AG09319 (cell line): Measurements from ENCODE around the gene AFAP1L2.

ENCODE experiments used
- DNase-seq: peaks from one replicate; pipeline ENCODE4 v3.0.0-alpha.2; 2010; ENCODE audit warnings: low read depth; ENCODE audit errors: extremely low read depth
- TF ChIP-seq, protein P1 (sequence below): IDR thresholded peaks from 2 replicates; pipeline ENCODE4 v1.5.1; 2011; ENCODE audit warnings: low read depth, mild to moderate bottlenecking, inconsistent platforms, low read length, moderate library complexity

Gene AFAP1L2

DNA sequence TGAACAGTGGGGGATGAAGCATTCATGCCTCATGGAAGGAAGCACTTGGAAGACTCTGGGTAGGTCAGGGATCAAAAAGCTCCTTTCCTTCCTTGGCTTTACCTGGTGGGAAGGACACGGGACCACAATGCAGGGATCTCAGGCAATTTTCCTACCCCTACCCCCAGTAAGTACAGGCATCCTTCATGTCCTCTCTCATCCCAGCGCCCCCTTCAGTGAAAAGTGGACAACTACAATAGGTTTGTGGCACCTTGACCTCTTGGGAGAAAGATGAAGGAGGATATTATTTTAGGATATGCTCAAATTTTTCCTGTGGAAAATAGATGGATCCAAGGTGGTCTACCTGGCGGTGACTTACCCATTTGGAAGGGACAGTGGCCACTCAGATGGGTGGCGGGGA is 16.5 kb downstream of the AFAP1L2 start:
- TF ChIP-seq, protein P1, sequence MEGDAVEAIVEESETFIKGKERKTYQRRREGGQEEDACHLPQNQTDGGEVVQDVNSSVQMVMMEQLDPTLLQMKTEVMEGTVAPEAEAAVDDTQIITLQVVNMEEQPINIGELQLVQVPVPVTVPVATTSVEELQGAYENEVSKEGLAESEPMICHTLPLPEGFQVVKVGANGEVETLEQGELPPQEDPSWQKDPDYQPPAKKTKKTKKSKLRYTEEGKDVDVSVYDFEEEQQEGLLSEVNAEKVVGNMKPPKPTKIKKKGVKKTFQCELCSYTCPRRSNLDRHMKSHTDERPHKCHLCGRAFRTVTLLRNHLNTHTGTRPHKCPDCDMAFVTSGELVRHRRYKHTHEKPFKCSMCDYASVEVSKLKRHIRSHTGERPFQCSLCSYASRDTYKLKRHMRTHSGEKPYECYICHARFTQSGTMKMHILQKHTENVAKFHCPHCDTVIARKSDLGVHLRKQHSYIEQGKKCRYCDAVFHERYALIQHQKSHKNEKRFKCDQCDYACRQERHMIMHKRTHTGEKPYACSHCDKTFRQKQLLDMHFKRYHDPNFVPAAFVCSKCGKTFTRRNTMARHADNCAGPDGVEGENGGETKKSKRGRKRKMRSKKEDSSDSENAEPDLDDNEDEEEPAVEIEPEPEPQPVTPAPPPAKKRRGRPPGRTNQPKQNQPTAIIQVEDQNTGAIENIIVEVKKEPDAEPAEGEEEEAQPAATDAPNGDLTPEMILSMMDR: no peak
- DNase-seq: no peak

DNA sequence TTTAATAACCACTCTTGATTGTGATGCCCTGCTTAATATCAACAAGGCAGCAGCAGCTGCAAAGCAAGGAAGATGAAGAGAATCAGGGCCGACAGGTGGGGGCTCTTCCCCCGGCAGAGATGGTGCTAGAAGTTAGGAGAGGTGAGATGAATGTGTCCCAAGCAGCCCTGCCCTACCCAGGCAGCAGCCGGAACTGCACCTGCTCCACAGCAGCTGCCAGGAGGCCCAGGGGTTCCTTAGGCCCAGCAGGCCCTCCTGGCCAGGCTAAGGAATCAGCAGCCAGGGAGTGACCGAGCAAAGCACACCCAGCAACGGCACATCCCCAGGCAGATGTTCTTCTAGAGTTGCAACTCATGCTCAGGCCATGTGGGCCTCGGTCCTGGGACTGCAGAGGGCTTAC is 17.9 kb downstream of the AFAP1L2 start:
- TF ChIP-seq, protein P1: no peak

DNA sequence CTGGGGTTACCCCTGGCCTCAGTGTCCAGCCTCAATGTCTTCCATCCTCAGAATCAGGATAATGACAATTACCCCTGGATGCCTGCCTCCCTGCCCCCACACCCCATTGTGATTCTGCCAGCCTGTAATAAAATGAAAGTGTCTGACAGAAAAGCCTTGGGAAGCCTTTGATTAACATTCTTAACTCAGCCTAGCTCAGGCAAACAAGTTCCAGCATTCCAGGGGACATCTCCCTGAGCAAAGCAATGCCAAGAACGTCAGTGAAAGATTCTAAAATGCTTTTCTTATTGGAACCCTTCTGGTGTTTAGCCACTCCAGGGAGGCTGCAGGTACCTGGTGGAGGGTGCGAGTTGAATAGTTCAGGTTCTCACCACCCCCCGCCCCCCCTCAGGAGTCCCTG is 18.7 kb downstream of the AFAP1L2 start:
- no peak for DNase-seq
- TF ChIP-seq, protein P1: no peak

More for the DNA sequence above, 17.9 kb downstream of the AFAP1L2 start:
- DNase-seq: no peak

DNA sequence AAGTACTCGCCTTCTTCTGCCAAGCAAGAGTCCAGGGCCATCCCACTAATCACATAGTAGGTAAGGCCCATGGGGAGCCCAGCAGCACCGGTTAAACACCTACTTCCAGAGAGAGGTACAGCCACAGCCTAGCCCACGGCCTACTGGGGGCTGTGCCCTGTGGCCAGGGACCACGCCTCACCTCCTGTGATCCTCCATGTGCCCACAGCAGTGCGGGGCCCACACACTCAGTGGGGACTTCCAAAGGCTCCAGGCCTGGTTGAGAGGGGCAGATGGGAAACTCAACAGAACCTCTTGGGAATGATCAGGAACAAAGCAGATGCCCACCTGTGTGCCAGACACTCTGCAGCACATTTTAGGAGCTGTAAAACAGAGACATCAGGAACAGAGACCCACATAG is 19.7 kb downstream of the AFAP1L2 start:
- DNase-seq: no peak
- TF ChIP-seq, protein P1: no peak

DNA sequence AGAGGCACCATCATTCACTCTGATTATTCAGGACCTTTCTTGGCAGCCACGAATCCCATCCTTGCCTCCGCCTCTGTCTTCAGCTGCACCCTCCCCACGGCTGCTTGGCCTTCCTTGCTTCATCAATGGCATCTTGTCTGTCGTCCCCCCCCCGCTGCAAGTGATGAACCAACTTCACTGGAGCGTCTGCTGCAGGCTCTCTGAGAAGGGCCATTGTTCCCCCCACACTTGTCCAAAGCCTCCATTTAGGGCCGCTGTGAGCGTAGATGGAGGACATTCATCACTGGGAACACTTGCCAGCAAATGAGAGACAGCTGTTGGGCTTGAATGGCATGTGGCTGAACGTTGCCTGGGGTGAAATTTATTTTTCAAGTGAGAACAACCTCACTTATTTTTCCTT is 20.1 kb downstream of the AFAP1L2 start:
- DNase-seq: no peak
- TF ChIP-seq, protein P1: no peak

DNA sequence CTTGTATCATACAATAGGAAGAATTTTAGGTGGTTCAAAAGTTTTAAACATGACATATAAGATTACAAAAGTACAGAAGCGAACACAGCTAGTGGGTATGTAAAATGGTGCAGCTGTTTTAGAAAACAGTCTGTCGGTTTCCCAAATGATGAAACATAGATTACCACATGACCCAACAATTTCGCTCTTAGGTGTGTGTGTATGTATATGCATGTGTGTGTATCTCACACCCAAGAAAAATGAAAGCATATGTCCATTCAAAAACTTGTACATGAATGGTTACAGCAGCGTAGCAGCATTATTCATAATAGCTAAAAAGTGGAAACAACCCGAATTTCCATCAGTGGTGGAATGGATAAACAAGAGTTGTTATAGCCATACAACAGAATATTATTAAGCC is 23.5 kb downstream of the AFAP1L2 start:
- no peak for DNase-seq
- TF ChIP-seq, protein P1: no peak

DNA sequence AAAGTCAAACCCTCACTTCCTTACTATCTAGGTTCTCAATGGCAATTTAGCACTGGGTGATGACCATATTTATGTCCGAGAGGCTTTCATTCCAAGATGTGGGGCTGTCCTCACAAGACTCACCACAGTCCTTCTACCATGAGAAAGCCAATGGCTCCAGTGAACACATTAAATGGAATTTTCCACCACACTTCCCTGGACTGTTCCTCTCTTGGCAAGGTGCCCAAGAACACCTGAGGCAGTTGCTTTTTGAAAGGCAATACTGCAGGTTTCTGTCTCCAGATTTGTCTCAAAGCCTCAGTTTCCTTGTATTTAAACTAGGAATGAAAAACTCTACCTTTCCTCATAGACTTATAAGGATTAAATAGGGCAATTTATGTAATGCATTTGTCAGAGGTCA is 24.2 kb downstream of the AFAP1L2 start:
- no peak for DNase-seq
- TF ChIP-seq, protein P1: no peak
